Endothelial cell of hepatic sinusoid (primary cell): Measurements from ENCODE around the gene CLMN.

Experiments
- in situ Hi-C: cut with HindIII; loops from 2 replicates; pipeline ENCODE4 v1.10.0; 2017; ENCODE audit warnings: low sequenced_read_pairs

The CLMN gene

GRCh38 chr14:95323361-95323760, 3.7 kb upstream of the CLMN start:
- in situ Hi-C loops, result no loop called here

GRCh38 chr14:95322651-95323050, 2.9 kb upstream of the CLMN start:
- in situ Hi-C loops, result no loop called here

GRCh38 chr14:95321693-95322455, 2.2 kb upstream of the CLMN start:
- in situ Hi-C loops, result no loop called here

GRCh38 chr14:95320955-95321600, 1.4 kb upstream of the CLMN start:
- in situ Hi-C loops, result no loop called here

- in situ Hi-C loops, result no loop called here
Measured at GRCh38 chr14:95320078-95320895, 579 bp upstream of the CLMN start.

GRCh38 chr14:95318399-95319311, 1.1 kb downstream of the CLMN start:
- in situ Hi-C loops, result no loop called here

- in situ Hi-C loops, result no loop called here
Measured at GRCh38 chr14:95317817-95318343, 1.8 kb downstream of the CLMN start.

GRCh38 chr14:95316821-95317220, 2.9 kb downstream of the CLMN start:
- in situ Hi-C loops, result no loop called here

GRCh38 chr14:95315579-95315978, 4.1 kb downstream of the CLMN start:
- in situ Hi-C loops, result no loop called here

- in situ Hi-C loops, result no loop called here
Measured at GRCh38 chr14:95315156-95315555, 4.6 kb downstream of the CLMN start.

- in situ Hi-C loops, result no loop called here
Measured at GRCh38 chr14:95314609-95315008, 5.1 kb downstream of the CLMN start.

- in situ Hi-C loops, result no loop called here
Measured at GRCh38 chr14:95313707-95314106, 6.0 kb downstream of the CLMN start.

GRCh38 chr14:95313190-95313589, 6.5 kb downstream of the CLMN start:
- in situ Hi-C loops, result no loop called here

- in situ Hi-C loops, result no loop called here
Measured at GRCh38 chr14:95312311-95312710, 7.4 kb downstream of the CLMN start.

GRCh38 chr14:95311752-95312151, 8.0 kb downstream of the CLMN start:
- in situ Hi-C loops, result no loop called here

GRCh38 chr14:95310635-95311380, 8.9 kb downstream of the CLMN start:
- in situ Hi-C loops, result no loop called here

GRCh38 chr14:95309261-95310051, 10.3 kb downstream of the CLMN start:
- in situ Hi-C loops, result loop anchor here (5.0 kb wide), 1 partner anchor 48 kb away; no protein-coding TSS in a partner anchor

GRCh38 chr14:95308073-95308472, 11.6 kb downstream of the CLMN start:
- in situ Hi-C loops, result loop anchor here (5.0 kb wide), 1 partner anchor 49 kb away; no protein-coding TSS in a partner anchor
